ENCODE data around the gene COL4A5.

COL4A5 gene

DNA sequence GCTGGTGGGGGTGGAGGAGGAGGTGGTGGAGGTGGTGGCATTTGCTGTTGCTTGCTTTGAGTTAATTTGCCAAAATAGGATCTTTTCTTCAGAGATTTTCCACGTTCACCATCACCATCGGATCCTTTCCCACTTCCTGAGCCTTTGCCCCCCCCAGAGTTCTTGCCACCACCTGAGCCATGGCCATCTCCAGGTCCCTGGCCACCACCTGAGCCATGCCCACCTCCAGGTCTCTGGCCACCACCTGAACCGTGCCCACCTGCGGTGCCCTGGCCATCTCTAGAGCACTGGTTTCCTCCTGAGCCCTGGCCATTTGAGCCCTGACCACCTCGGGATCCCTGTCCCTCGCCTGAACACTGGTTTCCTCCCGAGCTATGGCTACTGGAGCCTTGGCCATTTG is 294.8 kb downstream of the COL4A5 start:
- H3K4me3 ChIP-seq (ENCODE audit: control insufficient read depth, low read depth, low read length): no peak overlapping the region
- TF ChIP-seq, protein P1, sequence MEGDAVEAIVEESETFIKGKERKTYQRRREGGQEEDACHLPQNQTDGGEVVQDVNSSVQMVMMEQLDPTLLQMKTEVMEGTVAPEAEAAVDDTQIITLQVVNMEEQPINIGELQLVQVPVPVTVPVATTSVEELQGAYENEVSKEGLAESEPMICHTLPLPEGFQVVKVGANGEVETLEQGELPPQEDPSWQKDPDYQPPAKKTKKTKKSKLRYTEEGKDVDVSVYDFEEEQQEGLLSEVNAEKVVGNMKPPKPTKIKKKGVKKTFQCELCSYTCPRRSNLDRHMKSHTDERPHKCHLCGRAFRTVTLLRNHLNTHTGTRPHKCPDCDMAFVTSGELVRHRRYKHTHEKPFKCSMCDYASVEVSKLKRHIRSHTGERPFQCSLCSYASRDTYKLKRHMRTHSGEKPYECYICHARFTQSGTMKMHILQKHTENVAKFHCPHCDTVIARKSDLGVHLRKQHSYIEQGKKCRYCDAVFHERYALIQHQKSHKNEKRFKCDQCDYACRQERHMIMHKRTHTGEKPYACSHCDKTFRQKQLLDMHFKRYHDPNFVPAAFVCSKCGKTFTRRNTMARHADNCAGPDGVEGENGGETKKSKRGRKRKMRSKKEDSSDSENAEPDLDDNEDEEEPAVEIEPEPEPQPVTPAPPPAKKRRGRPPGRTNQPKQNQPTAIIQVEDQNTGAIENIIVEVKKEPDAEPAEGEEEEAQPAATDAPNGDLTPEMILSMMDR (IDR thresholded peaks at IDR 0.05; ENCODE audit: control insufficient read depth, insufficient read depth, low read depth, low read length, missing control alignments): no peak
- no peak for DNase-seq (ENCODE audit: low read depth)

DNA sequence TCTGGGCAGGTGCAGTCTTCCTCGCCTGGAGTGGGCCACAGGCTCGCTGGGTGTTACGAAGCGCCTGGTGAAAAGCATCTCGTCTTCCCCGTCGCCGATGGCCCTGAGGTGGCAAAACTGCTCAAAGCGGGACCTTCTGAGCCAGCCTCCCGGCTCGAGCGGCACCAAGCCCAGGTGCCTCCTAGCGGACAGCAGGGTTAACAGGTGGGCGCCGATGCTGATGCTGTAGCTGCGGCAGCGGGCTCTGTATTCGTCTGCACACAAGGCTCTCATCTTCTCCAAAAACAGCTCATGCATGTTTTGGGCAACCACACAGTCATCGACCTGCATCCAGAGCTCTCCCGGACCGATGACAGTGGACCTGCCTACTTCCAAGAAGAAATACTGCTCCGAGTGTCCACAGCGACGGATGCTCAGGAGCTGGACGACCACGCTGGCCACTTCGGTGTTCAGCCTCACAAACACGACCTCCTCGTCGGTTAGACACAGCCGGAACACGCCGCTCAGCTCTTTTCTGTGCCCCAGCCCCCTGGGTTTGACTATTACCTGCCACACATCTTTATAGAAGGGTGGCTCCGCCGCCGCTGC is 295.5 kb downstream of the COL4A5 start:
- TF ChIP-seq, protein P1 (IDR thresholded peaks at IDR 0.05; ENCODE audit: control insufficient read depth, insufficient read depth, low read depth, low read length, missing control alignments): no peak
- H3K4me3 ChIP-seq (ENCODE audit: control insufficient read depth, low read depth, low read length): no peak overlapping the region
- DNase-seq (ENCODE audit: low read depth): no peak

DNA sequence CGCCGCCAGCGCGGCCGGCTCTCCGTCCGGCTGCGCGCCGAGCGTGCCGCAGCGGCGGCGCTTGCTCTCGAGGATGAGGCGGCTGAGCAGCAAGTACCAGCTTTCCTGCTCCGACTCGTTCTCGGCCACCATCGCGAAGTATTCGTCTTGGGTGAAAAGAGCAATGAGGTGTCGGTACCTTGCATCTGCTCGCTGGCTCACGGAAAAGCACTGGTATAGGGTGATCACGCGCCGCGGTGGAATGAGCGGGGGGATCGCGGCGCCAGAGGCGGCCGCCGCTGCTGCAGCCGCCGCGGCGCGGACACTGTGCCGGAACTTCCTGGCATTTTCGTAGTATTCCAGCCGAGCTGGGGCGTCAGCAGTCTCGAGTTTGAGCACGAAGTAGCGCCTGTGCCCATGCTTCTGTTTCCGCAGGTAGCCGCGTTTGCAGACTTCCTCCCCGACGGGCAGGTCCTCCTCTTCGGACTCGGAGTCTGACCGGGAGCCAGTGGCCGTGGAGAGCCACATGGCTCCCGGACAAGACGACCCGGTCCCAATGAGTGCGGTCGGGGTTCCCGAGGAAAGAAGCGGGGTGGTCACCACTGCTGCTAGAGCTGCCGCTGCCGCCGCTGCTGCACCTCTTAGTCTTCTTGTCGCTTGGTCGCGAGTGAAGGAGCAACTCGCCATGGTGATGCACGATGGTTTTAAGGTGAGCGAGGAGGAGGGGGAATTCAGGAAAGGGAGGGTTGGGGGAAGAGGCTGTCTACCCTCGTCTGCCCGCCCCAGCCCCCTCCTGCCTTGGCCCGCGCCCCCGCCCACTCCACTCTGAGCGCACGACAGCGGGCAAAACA is 296.3 kb downstream of the COL4A5 start:
- H3K4me3 ChIP-seq (ENCODE audit: control insufficient read depth, low read depth, low read length): peak overlapping the region; percentile 22
- no peak for DNase-seq (ENCODE audit: low read depth)
- TF ChIP-seq, protein P1 (IDR thresholded peaks at IDR 0.05; ENCODE audit: control insufficient read depth, insufficient read depth, low read depth, low read length, missing control alignments): no peak

DNA sequence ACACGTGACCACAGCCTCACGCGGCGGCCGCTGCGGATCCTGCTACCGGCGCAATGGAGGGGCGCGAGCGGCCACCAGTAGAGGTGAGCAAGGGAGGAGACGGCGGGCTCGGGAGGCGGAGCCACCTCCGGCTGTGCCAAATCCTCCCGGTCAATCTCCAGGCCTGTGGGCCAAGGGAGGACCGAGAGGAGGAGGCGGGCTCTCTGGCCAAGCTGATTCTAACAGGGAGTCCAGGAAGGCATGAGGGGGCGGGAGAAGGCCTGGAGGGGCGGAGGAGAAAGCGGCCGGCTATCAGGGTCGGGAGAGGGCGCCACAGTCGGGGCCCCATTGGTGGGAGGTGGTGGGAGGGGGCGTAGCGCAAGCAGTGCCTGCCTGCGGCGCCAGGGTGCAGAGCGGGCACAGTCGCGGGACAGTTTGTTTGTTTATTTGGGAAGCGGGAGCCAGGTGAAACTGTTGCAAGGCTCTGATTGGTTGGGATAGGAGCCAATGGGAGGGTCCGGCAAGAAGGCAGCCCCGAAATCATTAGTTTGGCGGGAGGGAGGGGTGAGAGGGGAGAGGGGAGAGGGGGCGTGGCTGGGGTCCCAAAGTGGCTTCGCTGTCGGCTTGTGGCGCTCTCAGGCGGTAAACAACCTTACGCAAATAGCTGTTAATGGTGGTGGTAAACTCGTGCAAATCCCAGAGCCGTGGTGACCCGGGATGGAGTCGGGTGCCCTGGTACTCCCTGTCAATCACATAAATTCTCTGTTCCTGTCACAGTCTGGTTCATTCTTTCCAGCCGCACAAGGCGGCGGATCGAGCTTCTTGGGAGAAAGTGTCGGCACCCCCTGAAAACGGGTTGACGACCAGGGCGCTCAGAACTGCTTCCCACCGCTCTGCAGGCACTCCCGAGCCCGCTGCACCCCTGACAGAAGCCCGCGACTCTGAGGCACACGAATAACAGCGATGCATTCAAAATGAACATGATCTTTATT is 297.2 kb downstream of the COL4A5 start, which contains the start of gene IRS4:
Gene IRS4, minus strand, starts transcription at position 55 of the 971 bp plus-strand sequence.
- peak within 1 kb of the TSS; percentile 22 for H3K4me3 ChIP-seq (ENCODE audit: control insufficient read depth, low read depth, low read length)
- DNase-seq (ENCODE audit: low read depth): no peak
- TF ChIP-seq, protein P1 (IDR thresholded peaks at IDR 0.05; ENCODE audit: control insufficient read depth, insufficient read depth, low read depth, low read length, missing control alignments): no peak

DNA sequence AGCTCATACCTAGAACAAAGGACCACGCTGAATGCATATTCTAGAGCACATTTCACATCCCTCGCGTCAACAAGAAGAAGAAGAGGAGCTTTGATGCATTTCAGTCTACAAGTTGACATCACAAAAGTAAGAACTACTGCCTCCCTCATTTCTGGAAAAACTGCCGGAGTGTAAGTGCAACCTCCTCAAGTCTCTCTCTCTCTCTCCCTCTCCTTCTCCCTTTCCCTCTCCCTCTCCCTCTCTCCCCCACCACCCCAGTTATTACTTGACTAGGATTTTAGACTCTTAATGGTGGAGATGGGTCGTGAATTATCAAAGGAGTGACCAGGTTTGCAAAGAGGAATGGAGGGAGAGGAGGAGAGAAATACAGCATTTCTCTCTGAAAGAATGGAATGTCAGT is 298.1 kb downstream of the COL4A5 start:
- TF ChIP-seq, protein P1 (IDR thresholded peaks at IDR 0.05; ENCODE audit: control insufficient read depth, insufficient read depth, low read depth, low read length, missing control alignments): no peak
- H3K4me3 ChIP-seq (ENCODE audit: control insufficient read depth, low read depth, low read length): no peak overlapping the region
- no peak for DNase-seq (ENCODE audit: low read depth)

DNA sequence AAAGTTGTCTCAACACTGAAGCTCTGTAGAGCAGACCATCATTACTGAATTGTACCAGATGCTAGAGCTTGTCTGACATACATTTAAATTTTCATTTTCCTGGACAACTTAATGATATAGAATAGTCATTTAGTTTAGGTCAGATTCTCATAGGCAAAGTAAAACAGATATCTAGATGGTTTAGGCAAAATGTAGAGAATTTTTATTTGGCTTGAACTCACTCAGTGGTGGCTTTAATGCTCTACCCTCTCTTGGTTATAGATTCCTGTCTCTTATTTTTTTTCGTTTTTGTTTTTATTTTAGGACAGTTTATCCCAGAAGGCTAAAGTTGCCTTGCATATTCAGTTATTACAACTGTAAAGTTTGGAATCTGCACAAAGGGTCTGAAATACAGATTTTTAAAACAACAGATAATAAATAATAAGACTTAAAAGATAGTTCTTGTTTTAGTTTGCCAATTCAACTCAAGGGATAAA is 300.7 kb downstream of the COL4A5 start:
- TF ChIP-seq, protein P1 (IDR thresholded peaks at IDR 0.05; ENCODE audit: control insufficient read depth, insufficient read depth, low read depth, low read length, missing control alignments): no peak
- no peak overlapping the region for H3K4me3 ChIP-seq (ENCODE audit: control insufficient read depth, low read depth, low read length)
- no peak for DNase-seq (ENCODE audit: low read depth)
